Measurements from ENCODE around the gene HYCC2. TPM values are rescaled to one million over a fixed set of nuclear protein-coding genes. Genes with fewer than 3 reads are reported as not detected.
"Not testable (repeated sequence)": the region's sequence is repeated elsewhere in the genome, so short reads cannot be mapped to it uniquely, and the experiment has no call there.

HYCC2 gene
- total RNA-seq, 1 experiment from 2014 or later: 9.3 TPM

DNA sequence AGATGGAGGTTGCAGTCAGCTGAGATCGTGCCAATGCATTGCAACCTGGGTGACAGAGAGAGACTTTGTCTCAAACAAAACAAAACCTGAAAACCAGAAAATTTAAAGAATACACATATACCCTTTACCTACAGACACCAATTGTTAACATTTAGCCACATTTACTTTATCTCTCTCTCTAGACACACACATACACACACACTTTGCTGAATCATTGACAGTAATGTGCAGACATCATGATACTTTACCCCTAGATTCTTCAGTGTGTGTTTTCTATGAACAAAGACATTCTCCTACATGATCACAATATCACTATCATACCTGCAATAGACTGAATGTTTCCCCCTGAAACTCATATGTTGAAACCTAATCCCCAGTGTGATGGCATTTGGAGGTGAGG lies 34.3 kb upstream of the HYCC2 start:
- Histone ChIP-seq H3K27ac (no peak overlapping the region), H3K4me1 (peaks cover 1% of the 10 kb centered on the region; the same call in 1 of the 2 replicates), H3K27me3 (no peaks in the 10 kb centered on the region), H3K36me3 (no peaks in the 10 kb centered on the region), H3K9me3 (replicated peaks) (0 out of 2 replicates have a peak, but pooled peaks cover 3% of the 10 kb centered on the region), H3K4me3 (no peak overlapping the region)
- DNase-seq: no peak

DNA sequence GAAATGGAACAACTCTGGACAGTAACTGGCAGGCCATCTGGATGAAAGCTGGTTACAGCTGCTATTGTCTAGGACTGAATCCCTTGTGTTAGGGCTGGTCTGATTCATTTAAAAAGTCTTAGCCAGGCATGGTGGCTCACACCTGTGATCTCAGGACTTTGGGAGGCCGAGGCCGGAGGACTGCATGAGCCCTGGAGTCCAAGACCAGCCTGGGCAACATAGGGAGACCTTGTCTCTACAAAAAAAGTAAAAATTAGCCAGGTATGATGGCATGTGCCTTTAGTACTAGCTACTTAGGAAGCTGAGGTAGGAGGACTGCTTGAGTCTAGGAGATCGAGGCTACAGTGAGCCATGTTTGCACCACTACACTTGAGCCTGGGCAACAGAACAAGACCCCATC lies 29.0 kb upstream of the HYCC2 start:
- Histone ChIP-seq H3K27ac (no peak overlapping the region), H3K4me1 (no peaks in the 10 kb centered on the region), H3K9me3 (replicated peaks) (no peaks in the 10 kb centered on the region), H3K27me3 (no peaks in the 10 kb centered on the region), H3K4me3 (no peak overlapping the region), H3K36me3 (no peaks in the 10 kb centered on the region)
- DNase-seq: no peak

DNA sequence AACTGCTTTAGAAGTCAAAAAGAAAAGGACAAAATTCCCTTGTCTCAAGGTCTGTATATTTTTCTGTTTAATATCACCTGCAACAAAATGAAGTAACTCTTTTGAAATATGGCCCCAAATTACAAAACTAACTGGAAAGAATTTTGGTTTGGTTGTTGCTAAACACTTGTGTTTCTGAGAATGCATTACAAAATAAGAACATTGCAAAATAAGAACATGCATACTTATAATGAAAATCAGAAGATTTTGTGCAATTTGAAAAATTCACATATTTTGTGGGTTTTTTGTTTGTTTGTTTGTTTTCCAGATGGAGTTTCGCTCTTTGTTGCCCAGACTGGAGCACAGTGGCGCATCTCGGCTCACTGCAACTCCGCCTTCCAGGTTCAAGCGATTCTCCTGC lies 22.1 kb upstream of the HYCC2 start:
- no peaks in the 10 kb centered on the region for H3K36me3 ChIP-seq
- H3K9me3 ChIP-seq (replicated peaks): no peaks in the 10 kb centered on the region
- no peak overlapping the region for H3K4me3 ChIP-seq
- DNase-seq: no peak
- H3K27me3 ChIP-seq: no peaks in the 10 kb centered on the region
- H3K4me1 ChIP-seq: no peaks in the 10 kb centered on the region
- H3K27ac ChIP-seq: no peak overlapping the region

DNA sequence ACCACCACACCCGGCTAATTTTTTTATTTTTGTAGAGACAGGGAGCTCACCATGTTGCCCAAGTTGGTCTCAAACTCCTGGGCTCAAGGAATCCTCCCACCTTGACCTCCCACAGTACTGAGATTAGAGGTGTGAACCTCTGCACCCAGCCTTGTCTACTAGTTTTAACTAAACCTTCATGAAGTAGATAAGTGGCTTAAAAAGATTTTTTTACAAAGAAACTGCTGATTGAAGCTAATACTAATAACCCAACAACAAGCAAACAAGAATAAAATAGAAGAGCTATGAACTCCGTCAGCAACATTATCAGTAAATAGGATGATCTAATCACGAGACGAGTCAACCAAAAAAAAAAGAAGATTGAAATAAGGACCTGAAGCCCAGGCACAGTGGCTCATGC lies 19.1 kb upstream of the HYCC2 start:
- H3K4me3 ChIP-seq: no peak overlapping the region
- no peak overlapping the region for H3K27ac ChIP-seq
- H3K9me3 ChIP-seq (replicated peaks): no peaks in the 10 kb centered on the region
- peaks cover 15% of the 10 kb centered on the region; the same call in 1 of the 2 replicates for H3K36me3 ChIP-seq
- DNase-seq: no peak
- H3K4me1 ChIP-seq: no peaks in the 10 kb centered on the region
- H3K27me3 ChIP-seq: no peaks in the 10 kb centered on the region

DNA sequence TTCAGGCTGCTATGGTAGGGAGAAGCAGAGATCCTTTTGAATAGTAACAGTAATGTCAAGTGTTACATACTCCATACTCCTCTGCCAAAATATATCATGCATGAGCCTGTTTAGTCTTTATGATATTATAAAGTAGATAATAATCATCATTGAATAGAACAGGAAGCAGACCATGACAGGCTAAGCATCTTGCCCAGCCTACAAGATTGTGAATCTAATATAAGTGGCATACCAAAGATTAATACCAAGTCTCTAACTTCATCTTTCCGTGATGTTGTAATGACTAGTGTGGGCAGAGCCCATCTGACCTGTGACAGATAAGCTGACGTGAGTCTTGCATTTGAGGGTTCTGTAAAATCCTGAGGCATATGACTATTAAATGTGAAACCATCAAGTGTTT lies 13.4 kb upstream of the HYCC2 start:
- no peak overlapping the region for H3K27ac ChIP-seq
- no peaks in the 10 kb centered on the region for H3K27me3 ChIP-seq
- no peak for DNase-seq
- no peaks in the 10 kb centered on the region for H3K4me1 ChIP-seq
- H3K4me3 ChIP-seq: no peak overlapping the region
- no peaks in the 10 kb centered on the region for H3K9me3 ChIP-seq (replicated peaks)
- peaks cover 41% of the 10 kb centered on the region for H3K36me3 ChIP-seq

DNA sequence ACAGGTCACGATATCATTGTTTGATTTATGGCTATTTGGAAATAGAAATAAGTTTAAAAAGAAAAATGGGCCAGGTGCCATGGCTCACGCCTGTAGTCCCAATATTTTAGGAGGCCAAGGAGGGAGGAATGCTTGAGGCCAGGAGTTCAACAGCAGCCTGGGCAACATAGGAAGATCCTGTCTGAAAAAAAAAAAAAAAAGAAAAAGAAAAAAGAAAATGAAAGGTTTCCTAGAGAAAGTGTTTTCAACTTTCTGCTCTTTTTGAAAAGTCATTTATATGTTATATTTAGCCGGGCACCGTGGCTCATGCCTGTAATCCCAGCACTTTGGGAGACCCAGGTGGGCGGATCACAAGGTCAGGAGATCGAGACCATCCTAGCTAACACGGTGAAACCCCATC lies 3.5 kb upstream of the HYCC2 start:
- H3K27ac ChIP-seq: no peak overlapping the region
- 0 out of 2 replicates have a peak, but pooled peaks cover 3% of the 10 kb centered on the region for H3K4me1 ChIP-seq
- DNase-seq: no peak
- H3K4me3 ChIP-seq: no peak overlapping the region
- no peaks in the 10 kb centered on the region for H3K27me3 ChIP-seq
- no peaks in the 10 kb centered on the region for H3K9me3 ChIP-seq (replicated peaks)
- peaks cover 11% of the 10 kb centered on the region; the same call in 1 of the 2 replicates for H3K36me3 ChIP-seq

DNA sequence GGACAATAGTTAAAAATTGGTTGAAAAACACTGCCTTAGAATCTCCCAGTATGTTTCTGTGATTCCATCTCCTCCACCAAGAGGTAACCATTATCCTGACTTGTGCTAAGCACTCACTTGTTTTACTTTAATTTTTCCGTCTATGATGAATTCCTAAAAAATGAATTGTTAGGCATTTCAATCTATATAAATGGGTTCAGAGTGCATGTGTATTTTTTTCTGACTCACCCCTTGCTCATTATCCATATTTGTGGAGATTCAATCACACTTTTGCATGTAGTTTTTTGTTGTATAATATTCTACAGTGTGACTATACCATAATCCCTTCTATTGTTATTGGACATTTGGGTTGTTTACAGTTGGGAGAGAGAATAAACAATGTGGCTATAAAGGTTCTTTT lies 1.6 kb upstream of the HYCC2 start:
- Histone ChIP-seq H3K27me3 (no peaks in the 10 kb centered on the region), H3K36me3 (no peaks in the 10 kb centered on the region; the same call in 1 of the 2 replicates), H3K4me1 (0 out of 2 replicates have a peak, but pooled peaks cover 3% of the 10 kb centered on the region), H3K27ac (no peak overlapping the region), H3K9me3 (replicated peaks) (no peaks in the 10 kb centered on the region), H3K4me3 (no peak overlapping the region)
- DNase-seq: no peak

DNA sequence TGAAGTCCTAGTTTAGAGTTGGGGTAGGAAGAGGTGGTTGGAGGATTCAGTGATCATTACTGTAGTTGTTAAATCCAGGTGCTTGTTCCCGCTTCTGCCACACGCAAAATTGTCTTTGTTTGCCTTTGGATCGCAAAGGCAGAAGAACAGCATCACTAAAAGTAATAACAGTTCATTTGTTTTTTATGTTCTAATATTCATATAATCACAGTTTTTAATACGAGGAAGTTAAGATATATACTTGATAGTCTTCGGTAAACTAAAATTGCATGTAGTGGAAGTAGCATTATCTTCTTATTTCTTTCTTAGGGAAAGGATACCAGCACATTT lies 695 bp upstream of the HYCC2 start:
- Histone ChIP-seq H3K36me3 (no peaks in the 10 kb centered on the region; the same call in 1 of the 2 replicates), H3K27me3 (no peaks in the 10 kb centered on the region), H3K4me1 (0 out of 2 replicates have a peak, but pooled peaks cover 3% of the 10 kb centered on the region), H3K9me3 (replicated peaks) (no peaks in the 10 kb centered on the region), H3K27ac (peak overlapping the region; percentile 93; the same call in 1 of the 2 replicates), H3K4me3 (peak overlapping the region; percentile 81)
- no peak for DNase-seq

DNA sequence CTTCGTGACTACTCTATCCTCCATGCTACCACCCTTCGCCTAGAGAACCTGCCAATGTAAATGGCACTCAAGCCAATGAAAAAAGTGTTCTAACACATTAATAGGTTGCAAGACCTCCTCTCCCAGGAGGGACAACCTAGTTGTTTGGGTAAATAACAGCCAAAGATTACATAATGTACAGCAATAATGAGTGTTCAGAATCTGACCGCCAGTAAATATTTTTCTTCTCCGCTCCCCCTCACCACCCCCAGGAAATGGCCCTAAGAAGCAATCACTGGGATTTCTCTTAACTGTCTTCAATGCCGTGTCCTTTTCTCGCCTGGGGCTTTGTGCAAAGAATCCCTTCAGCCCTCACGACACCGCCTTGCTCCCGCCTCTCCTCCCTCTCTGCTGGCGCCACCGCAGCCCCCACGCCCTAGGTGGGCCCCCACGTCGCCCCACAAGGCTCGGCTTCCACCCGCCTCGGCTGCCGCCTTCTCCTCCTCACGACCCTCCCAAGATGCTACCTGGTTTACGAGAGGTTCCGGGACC lies 458 bp downstream of the HYCC2 start:
- peak overlapping the region; percentile 81 for H3K4me3 ChIP-seq
- H3K27ac ChIP-seq: peak overlapping the region; percentile 93; the same call in 1 of the 2 replicates
- 0 out of 2 replicates have a peak, but pooled peaks cover 3% of the 10 kb centered on the region for H3K4me1 ChIP-seq
- H3K27me3 ChIP-seq: no peaks in the 10 kb centered on the region
- H3K36me3 ChIP-seq: no peaks in the 10 kb centered on the region
- peak in 1 of 2 experiments; percentile 15 for DNase-seq
- H3K9me3 ChIP-seq (replicated peaks): no peaks in the 10 kb centered on the region

DNA sequence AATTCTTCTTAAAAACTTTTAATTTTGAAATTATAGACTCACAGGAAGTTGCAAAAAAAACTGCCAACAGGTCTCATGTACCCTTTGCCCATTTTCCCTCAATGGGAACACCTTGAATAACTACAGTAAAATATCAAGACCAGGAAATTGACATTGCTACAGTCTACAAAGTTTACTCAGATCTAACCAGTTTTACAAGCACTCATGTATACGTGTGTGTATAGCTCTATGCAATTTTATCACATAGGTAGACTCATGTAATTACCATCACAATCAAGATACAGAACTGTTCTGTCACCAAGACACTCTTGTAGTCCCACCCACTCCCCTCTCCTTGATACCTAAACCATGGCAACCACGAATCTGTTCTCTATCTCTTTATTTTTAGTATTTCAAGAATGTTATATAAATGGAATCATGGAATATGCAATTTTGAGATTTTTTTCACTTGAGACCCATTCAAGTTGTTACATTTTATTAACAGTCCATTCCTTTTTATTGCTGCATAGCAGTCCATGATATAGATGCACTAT lies 6.6 kb downstream of the HYCC2 start:
- H3K9me3 ChIP-seq (replicated peaks): no peaks in the 10 kb centered on the region
- no peaks in the 10 kb centered on the region for H3K4me1 ChIP-seq
- no peak for DNase-seq
- no peak overlapping the region for H3K4me3 ChIP-seq
- no peak overlapping the region for H3K27ac ChIP-seq
- H3K36me3 ChIP-seq: no peaks in the 10 kb centered on the region
- no peaks in the 10 kb centered on the region for H3K27me3 ChIP-seq

DNA sequence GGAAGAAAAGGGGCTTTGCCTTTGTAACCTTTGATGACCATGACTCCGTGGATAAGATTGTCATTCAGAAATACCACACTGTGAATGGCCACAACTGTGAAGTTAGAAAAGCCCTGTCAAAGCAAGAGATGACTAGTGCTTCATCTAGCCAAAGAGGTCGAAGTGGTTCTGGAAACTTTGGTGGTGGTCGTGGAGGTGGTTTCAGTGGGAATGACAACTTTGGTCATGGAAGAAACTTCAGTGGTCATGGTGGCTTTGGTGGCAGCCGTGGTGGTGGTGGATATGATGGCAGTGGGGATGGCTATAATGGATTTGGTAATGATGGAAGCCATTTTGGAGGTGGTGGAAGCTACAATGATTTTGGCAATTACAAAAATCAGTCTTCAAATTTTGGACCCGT lies 8.0 kb downstream of the HYCC2 start:
- H3K4me3 ChIP-seq; DNase-seq; H3K36me3 ChIP-seq; H3K4me1 ChIP-seq; H3K27ac ChIP-seq; H3K27me3 ChIP-seq; H3K9me3 ChIP-seq (replicated peaks): not testable (repeated sequence)

DNA sequence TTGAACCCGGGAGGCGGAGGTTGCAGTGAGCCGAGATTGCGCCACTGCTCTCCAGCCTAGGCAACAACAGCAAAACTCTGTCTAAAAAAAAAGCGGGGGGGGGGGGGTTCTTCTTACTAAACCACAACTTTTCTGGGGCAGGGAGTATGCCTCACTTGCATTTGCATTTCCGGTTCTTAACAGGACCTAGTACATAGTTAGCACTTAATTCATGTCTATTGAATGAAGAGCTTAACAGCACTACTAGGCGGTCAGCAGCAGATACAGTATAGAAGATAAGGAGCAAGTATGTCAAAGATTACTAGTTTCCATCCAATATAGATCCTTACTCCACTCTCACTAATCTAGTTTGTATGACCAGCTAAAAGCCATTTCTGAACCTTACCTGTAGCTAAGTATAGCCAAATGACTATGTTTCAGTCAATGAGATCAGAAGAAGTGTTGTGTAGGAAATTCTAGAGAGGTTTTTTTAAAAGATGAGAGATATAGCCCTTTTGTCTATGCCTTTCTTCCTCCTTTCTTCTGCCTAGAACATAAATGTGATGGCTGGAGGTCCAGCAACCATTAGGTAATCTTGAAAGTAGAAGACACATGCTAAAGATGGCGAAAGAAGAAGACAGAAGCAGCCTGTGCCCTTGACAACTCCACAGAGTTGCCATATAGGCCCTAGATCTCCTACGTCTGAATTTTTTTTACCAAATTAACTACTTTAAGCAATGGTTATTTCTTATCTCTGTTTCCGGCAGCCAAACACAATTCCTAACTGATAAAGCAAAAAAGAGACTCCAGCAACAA lies 11.3 kb downstream of the HYCC2 start:
- Histone ChIP-seq H3K4me1 (no peaks in the 10 kb centered on the region), H3K4me3 (no peak overlapping the region), H3K27me3 (no peaks in the 10 kb centered on the region), H3K9me3 (replicated peaks) (no peaks in the 10 kb centered on the region), H3K27ac (no peak overlapping the region), H3K36me3 (no peaks in the 10 kb centered on the region)
- DNase-seq: no peak

DNA sequence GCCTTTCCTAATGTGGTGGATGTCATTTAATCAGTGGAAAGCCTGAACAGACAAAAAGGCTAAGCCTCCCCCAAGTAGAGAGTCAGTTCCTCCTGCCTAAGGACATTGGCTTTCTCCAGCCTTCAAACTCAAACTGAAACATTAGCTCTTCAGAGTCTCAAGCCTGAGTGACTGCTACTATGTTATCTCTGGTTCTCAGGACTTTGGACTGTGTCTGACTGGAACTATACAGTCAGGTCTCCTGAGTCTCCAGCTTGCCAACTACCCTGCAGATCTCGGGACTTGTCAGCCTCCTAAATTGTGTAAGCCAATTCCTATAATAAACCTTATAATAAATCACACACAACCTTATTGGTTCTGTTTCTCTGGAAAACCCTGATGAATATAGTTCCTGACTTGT lies 12.6 kb downstream of the HYCC2 start:
- Histone ChIP-seq H3K4me3 (no peak overlapping the region), H3K9me3 (replicated peaks) (no peaks in the 10 kb centered on the region), H3K36me3 (no peaks in the 10 kb centered on the region), H3K27ac (no peak overlapping the region), H3K4me1 (no peaks in the 10 kb centered on the region), H3K27me3 (no peaks in the 10 kb centered on the region)
- DNase-seq: no peak

DNA sequence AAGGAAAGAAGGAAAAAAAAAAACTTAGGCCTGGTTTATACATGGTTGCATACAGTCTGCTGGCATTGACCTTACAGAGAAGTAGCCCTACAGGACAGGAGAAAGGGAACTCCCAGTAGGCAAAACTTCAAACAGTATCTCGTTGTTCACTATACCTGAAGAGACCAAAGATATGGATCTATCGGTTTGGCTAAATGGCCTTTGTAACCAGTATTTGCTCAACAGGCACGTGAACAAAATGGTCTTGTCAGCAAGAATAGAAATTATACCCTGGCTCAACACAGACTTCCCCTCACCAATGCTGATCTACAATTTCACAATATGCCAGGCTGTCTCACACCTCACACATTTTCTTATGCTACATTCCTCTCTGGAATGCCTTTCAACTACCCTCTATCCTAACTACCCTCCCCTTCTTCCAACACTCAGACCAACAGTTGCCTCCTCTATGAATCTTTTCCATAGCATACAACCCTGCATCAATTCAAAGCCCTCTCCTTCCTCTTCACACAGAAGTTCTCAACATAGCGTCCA lies 13.7 kb downstream of the HYCC2 start:
- no peak for DNase-seq
- Histone ChIP-seq H3K27me3 (no peaks in the 10 kb centered on the region), H3K36me3 (no peaks in the 10 kb centered on the region), H3K4me1 (no peaks in the 10 kb centered on the region), H3K27ac (no peak overlapping the region), H3K4me3 (no peak overlapping the region), H3K9me3 (replicated peaks) (no peaks in the 10 kb centered on the region)

DNA sequence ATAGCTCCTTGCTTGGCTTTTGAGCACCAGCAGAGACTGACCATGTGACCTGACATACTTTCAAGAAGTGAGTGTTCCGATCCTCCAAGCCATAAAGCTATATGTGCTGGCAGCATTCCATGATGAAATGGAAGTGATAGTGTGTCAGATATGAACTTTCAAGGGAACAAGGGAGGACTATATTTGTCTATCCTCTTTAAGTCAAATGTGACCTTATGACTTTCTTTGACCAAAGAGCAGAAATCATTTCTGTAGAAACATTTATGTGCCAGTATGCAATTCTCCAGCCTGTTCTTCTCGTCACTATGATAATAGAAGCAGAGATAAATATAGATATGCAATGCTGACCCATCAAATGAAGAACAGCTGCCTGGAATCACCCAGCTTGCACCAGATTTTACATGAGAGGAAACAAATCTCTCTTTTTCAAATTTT lies 14.4 kb downstream of the HYCC2 start:
- DNase-seq: no peak
- H3K27me3 ChIP-seq: no peaks in the 10 kb centered on the region
- H3K4me3 ChIP-seq: no peak overlapping the region
- no peak overlapping the region for H3K27ac ChIP-seq
- H3K9me3 ChIP-seq (replicated peaks): no peaks in the 10 kb centered on the region
- no peaks in the 10 kb centered on the region for H3K4me1 ChIP-seq
- no peaks in the 10 kb centered on the region for H3K36me3 ChIP-seq
